Fibroblast of the aortic adventitia (primary cell): ENCODE measurements around the gene CCN2. TPM values are rescaled to one million over a fixed set of nuclear protein-coding genes. Genes with fewer than 3 reads are reported as not detected.

ENCODE experiments used
- DNase-seq: peaks from one replicate; pipeline ENCODE4 v3.0.0-alpha.2; 2010; ENCODE audit warnings: low read depth
- H3K4me3 ChIP-seq: 2 replicates; pipeline ENCODE4 v1.5.1; 2011; ENCODE audit warnings: low read depth, mild to moderate bottlenecking, control low read depth, low read length, moderate library complexity
- total RNA-seq: library from RNA; depleted of rRNA; stranded (reverse); fragments of >200 nt; gene quantifications from 2 replicates; pipeline ENCODE4 v1.2.3, GENCODE V29; 2012; ENCODE audit warnings: low replicate concordance
- TF ChIP-seq, protein P1 (sequence below): IDR thresholded peaks from 2 replicates; pipeline ENCODE4 v1.5.1; 2011; ENCODE audit warnings: mild to moderate bottlenecking, low read length, control low read depth, inconsistent platforms; ENCODE audit not compliant: insufficient read depth

Gene CCN2
- total RNA-seq, 1 donor, result 118 TPM

GRCh38 chr6:131898718-131899117 lies 52.5 kb downstream of the CCN2 start:
- no peak for DNase-seq
- TF ChIP-seq, protein P1, sequence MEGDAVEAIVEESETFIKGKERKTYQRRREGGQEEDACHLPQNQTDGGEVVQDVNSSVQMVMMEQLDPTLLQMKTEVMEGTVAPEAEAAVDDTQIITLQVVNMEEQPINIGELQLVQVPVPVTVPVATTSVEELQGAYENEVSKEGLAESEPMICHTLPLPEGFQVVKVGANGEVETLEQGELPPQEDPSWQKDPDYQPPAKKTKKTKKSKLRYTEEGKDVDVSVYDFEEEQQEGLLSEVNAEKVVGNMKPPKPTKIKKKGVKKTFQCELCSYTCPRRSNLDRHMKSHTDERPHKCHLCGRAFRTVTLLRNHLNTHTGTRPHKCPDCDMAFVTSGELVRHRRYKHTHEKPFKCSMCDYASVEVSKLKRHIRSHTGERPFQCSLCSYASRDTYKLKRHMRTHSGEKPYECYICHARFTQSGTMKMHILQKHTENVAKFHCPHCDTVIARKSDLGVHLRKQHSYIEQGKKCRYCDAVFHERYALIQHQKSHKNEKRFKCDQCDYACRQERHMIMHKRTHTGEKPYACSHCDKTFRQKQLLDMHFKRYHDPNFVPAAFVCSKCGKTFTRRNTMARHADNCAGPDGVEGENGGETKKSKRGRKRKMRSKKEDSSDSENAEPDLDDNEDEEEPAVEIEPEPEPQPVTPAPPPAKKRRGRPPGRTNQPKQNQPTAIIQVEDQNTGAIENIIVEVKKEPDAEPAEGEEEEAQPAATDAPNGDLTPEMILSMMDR, result no peak
- H3K4me3 ChIP-seq, result no peak overlapping the region

Other genes with a start within 250 kb of the CCN2 start
- 0.45 TPM in 1 of 2 replicates, not detected in the other for gene OR2A4, start 250.0 kb downstream of the CCN2 start, total RNA-seq
- gene CTAGE9, start 240.4 kb downstream of the CCN2 start, total RNA-seq, result not detected in 2 replicates
- 5.6 and 7.4 TPM in 2 replicates for gene ENPP1, start 143.4 kb downstream of the CCN2 start, total RNA-seq